Measurements from ENCODE around the gene SYNM.

Gene SYNM

GRCh38 chr15:99087405-99087943, 17.4 kb upstream of the SYNM start:
- TF ChIP-seq CTCF (IDR thresholded peaks at IDR 0.05; ENCODE audit: low read depth, low read length, missing control alignments) = no peak
- no peak overlapping the region for H3K4me3 ChIP-seq (replicated peaks; ENCODE audit: low read depth, low read length)
- no peak for DNase-seq (ENCODE audit: extremely low read depth, low read depth)

GRCh38 chr15:99090011-99090699, 14.7 kb upstream of the SYNM start:
- TF ChIP-seq CTCF (IDR thresholded peaks at IDR 0.05; ENCODE audit: low read depth, low read length, missing control alignments) = no peak
- no peak overlapping the region for H3K4me3 ChIP-seq (replicated peaks; ENCODE audit: low read depth, low read length)
- DNase-seq (ENCODE audit: extremely low read depth, low read depth) = no peak

- no peak overlapping the region for H3K4me3 ChIP-seq (replicated peaks; ENCODE audit: low read depth, low read length)
- no peak for DNase-seq (ENCODE audit: extremely low read depth, low read depth)
- no peak for TF ChIP-seq CTCF (IDR thresholded peaks at IDR 0.05; ENCODE audit: low read depth, low read length, missing control alignments)
Measured at GRCh38 chr15:99090938-99091337, 13.9 kb upstream of the SYNM start.

- H3K4me3 ChIP-seq (replicated peaks; ENCODE audit: low read depth, low read length) = no peak overlapping the region
- no peak for TF ChIP-seq CTCF (IDR thresholded peaks at IDR 0.05; ENCODE audit: low read depth, low read length, missing control alignments)
- DNase-seq (ENCODE audit: extremely low read depth, low read depth) = no peak
Measured at GRCh38 chr15:99092554-99093172, 12.2 kb upstream of the SYNM start.

- no peak overlapping the region for H3K4me3 ChIP-seq (replicated peaks; ENCODE audit: low read depth, low read length)
- no peak for TF ChIP-seq CTCF (IDR thresholded peaks at IDR 0.05; ENCODE audit: low read depth, low read length, missing control alignments)
- no peak for DNase-seq (ENCODE audit: extremely low read depth, low read depth)
Measured at GRCh38 chr15:99095626-99096025, 9.3 kb upstream of the SYNM start.

- H3K4me3 ChIP-seq (replicated peaks; ENCODE audit: low read depth, low read length) = no peak overlapping the region
- no peak for TF ChIP-seq CTCF (IDR thresholded peaks at IDR 0.05; ENCODE audit: low read depth, low read length, missing control alignments)
Measured at GRCh38 chr15:99096173-99096893, 8.5 kb upstream of the SYNM start.

More at GRCh38 chr15:99096173-99096893, 8.5 kb upstream of the SYNM start:
- DNase-seq (ENCODE audit: extremely low read depth, low read depth) = no peak

Data from HFF-Myc (cell line).